ENCODE results near the gene CRHR2. TPM values are rescaled to one million over a fixed set of nuclear protein-coding genes. Genes with fewer than 3 reads are reported as not detected.
A peak's percentile ranks its signal among the peaks of the same experiment; 100 is the strongest.

The CRHR2 gene
- total RNA-seq, 2 donors from 2014 or later, result 0.17 TPM; not detected in 1

GRCh38 chr7:30618080-30618676 lies 64.1 kb downstream of the CRHR2 start:
- no peak for DNase-seq (ENCODE audit: low spot score)
- Histone ChIP-seq H3K36me3 (no peaks in the 10 kb centered on the region), H3K4me1 (replicated peaks) (no peaks in the 10 kb centered on the region), H3K27ac (no peak overlapping the region), H3K27me3 (replicated peaks; ENCODE audit: insufficient read depth) (no peaks in the 10 kb centered on the region), H3K9me3 (no peaks in the 10 kb centered on the region), H3K4me3 (no peak overlapping the region)
- TF ChIP-seq POLR2A (IDR thresholded peaks at IDR 0.05), result no peak
- peak; percentile 14 for TF ChIP-seq POLR2AphosphoS5 (IDR thresholded peaks at IDR 0.05)
- TF ChIP-seq CTCF (IDR thresholded peaks at IDR 0.05), result no peak
- intact Hi-C loops (cut with DNase I), result no loop called here
- 82% methylated on average over 4 of the region's 4 CpGs for WGBS

GRCh38 chr7:30617359-30617758 lies 64.9 kb downstream of the CRHR2 start:
- no peaks in the 10 kb centered on the region for H3K27me3 ChIP-seq (replicated peaks; ENCODE audit: insufficient read depth)
- no peaks in the 10 kb centered on the region for H3K4me1 ChIP-seq (replicated peaks)
- H3K4me3 ChIP-seq, result no peak overlapping the region
- DNase-seq (ENCODE audit: low spot score), result no peak
- intact Hi-C loops (cut with DNase I), result no loop called here
- H3K9me3 ChIP-seq, result no peaks in the 10 kb centered on the region
- WGBS, result 71% methylated on average over 2 of the region's 2 CpGs
- H3K27ac ChIP-seq, result no peak overlapping the region
- H3K36me3 ChIP-seq, result no peaks in the 10 kb centered on the region
- no peak for TF ChIP-seq POLR2A (IDR thresholded peaks at IDR 0.05)
- TF ChIP-seq POLR2AphosphoS5 (IDR thresholded peaks at IDR 0.05), result no peak
- TF ChIP-seq CTCF (IDR thresholded peaks at IDR 0.05), result no peak

DNA sequence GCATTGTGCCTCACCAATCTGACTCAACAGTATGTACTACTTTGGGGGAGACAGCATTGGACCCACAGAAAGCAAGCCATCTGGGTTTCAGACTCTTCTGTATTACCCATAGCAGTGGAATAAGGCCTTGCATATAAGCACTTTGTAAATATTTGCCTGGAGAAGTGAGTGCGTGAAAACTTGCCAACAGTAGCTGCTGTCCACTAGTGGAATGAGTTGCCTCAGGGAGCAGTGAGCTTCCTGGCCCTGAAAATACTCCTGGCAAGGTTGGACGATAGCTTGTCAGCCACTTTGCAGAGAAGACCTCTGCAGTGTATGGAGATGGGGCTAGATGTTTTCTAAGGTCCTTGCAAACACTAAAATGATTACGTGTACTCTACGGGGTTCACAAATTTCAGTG lies 65.9 kb downstream of the CRHR2 start:
- no peak overlapping the region for H3K27ac ChIP-seq
- WGBS, result 67% methylated on average over 4 of the region's 4 CpGs
- no peaks in the 10 kb centered on the region for H3K9me3 ChIP-seq
- H3K4me3 ChIP-seq, result no peak overlapping the region
- H3K4me1 ChIP-seq (replicated peaks), result no peaks in the 10 kb centered on the region
- no peak for TF ChIP-seq POLR2AphosphoS5 (IDR thresholded peaks at IDR 0.05)
- no peak for TF ChIP-seq POLR2A (IDR thresholded peaks at IDR 0.05)
- no peak for TF ChIP-seq CTCF (IDR thresholded peaks at IDR 0.05)
- H3K27me3 ChIP-seq (replicated peaks; ENCODE audit: insufficient read depth), result no peaks in the 10 kb centered on the region
- no peaks in the 10 kb centered on the region for H3K36me3 ChIP-seq
- intact Hi-C loops (cut with DNase I), result no loop called here
- no peak for DNase-seq (ENCODE audit: low spot score)

DNA sequence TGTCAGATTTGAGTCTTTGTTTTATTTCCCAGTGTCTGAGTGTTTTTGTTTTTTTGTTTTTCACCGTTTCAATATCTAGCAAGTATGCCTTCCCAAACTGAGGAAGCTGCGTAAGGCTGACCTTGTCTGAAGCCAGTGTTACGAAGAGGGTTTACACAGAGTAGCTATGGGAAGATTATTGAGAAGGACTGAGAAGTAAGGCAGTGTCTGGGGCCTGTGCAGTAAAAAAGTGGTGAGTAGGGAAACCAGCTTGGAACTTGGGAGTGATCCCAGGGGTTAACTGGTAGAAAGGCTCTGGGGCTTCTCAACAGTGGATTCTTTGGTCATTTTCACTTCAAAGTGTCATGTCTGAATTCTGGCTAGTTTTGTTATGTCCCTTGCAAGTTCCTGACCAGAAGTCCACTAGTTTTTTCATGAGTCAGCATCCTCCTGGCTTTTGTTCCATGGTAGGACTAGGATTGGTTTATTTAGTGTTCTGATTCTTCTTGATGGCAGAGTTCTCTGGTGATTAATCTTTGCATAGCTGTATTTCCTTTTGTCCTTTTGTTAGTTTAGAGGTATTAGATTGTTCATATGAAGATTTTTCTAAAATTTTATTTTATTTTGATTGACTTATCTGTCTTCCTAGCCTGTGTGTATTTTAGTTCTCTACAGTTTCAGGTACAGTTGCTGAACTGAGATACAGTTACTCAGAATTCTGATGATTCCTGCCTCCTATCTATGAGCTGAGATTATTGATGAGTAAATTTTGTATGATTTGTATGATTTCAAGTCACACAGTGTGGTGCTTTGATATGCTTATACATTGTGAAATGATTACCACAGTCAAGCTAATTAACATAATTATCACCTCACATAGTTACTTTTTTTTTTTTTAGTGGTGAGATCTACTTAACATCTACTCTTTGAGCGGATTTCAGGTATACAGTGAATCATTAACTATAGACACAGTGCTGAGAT lies 68.6 kb downstream of the CRHR2 start:
- no peak for DNase-seq (ENCODE audit: low spot score)
- Histone ChIP-seq H3K4me1 (replicated peaks) (no peaks in the 10 kb centered on the region), H3K36me3 (no peaks in the 10 kb centered on the region), H3K27ac (no peak overlapping the region), H3K9me3 (no peaks in the 10 kb centered on the region), H3K27me3 (replicated peaks; ENCODE audit: insufficient read depth) (no peaks in the 10 kb centered on the region), H3K4me3 (no peak overlapping the region)
- TF ChIP-seq CTCF (IDR thresholded peaks at IDR 0.05) (no peak), POLR2AphosphoS5 (IDR thresholded peaks at IDR 0.05) (no peak), POLR2A (IDR thresholded peaks at IDR 0.05) (no peak)
- intact Hi-C loops (cut with DNase I), result no loop called here
- 94% methylated on average over 4 of the region's 4 CpGs for WGBS
